Measurements from ENCODE around the gene ATP5F1B. TPM values are rescaled to one million over a fixed set of nuclear protein-coding genes. Genes with fewer than 3 reads are reported as not detected.

The ATP5F1B gene
- total and polyA plus RNA-seq, 11 donors = 1,436 to 3,502 (median 2,716) TPM

DNA sequence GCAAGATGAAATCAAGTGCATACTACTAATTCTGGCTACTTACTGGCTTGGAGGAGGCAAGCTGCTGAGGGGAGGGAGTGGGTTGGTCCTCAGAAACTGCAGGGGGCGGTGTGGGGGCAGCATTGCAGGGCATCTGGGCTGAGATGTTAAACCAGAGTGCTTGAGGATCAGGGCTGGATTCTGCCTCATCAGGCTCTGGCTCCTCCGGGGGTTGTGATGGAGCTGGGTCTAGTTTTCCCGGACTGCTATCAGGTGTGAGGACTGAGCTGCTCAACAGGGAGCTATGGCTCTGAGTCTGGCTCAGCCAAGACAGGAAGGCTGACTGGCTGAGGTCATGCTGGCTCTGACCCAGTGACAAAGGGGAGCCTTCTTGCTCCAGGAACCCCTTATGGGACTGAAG lies 44.3 kb downstream of the ATP5F1B start:
- no peak overlapping the region for H3K4me3 ChIP-seq
- H3K27me3 ChIP-seq = no peaks in the 10 kb centered on the region
- DNase-seq (peak in 4 of 5 donors; percentile 23 to 59 (median 44)), ATAC-seq (peak; percentile 57 to 77 (median 68))
- peaks cover 0 to 18% (median 10%) of the 10 kb centered on the region in 12 donors for H3K4me1 ChIP-seq
- H3K27ac ChIP-seq = peak overlapping the region in 8 of 12 donors; percentile 1 to 56 (median 24)
- intact Hi-C loops (cut with DNase I) = loop anchor here in 1 of 10 donors (5.0 kb wide), 1 partner anchor 36 kb away; no protein-coding TSS in a partner anchor
- H3K36me3 ChIP-seq = peaks cover 19 to 99% (median 97%) of the 10 kb centered on the region in 9 donors
- 25 to 42% (median 38%) methylated on average over 2 to 3 of the region's 3 CpGs for WGBS, 4 donors
- H3K9me3 ChIP-seq = no peaks in the 10 kb centered on the region
- no peak for TF ChIP-seq POLR2A (IDR thresholded peaks at IDR 0.05)
- TF ChIP-seq, protein P1, sequence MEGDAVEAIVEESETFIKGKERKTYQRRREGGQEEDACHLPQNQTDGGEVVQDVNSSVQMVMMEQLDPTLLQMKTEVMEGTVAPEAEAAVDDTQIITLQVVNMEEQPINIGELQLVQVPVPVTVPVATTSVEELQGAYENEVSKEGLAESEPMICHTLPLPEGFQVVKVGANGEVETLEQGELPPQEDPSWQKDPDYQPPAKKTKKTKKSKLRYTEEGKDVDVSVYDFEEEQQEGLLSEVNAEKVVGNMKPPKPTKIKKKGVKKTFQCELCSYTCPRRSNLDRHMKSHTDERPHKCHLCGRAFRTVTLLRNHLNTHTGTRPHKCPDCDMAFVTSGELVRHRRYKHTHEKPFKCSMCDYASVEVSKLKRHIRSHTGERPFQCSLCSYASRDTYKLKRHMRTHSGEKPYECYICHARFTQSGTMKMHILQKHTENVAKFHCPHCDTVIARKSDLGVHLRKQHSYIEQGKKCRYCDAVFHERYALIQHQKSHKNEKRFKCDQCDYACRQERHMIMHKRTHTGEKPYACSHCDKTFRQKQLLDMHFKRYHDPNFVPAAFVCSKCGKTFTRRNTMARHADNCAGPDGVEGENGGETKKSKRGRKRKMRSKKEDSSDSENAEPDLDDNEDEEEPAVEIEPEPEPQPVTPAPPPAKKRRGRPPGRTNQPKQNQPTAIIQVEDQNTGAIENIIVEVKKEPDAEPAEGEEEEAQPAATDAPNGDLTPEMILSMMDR (IDR thresholded peaks at IDR 0.05) = peak in 2 of 12 donors; percentile 9 to 18

DNA sequence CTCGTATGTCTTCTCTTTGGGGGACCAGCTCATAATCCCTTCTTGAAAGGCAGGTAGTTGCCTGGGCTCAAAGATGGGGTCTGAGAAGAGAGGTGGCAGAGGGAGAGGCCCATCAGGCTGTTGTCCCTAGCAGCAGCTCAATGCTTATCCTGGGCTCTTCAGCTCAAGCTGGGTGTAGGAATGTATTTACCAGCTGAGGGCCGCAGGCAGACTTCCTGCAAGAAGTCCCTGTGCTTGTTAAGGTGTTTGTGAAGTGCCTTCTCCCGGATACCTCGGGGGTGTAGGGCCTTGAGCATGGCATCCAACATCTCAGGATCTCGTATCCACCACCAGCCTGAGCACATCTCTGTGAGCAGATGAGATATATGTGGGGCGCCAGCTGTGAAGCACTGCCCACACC lies 45.0 kb downstream of the ATP5F1B start:
- no peak for ATAC-seq
- Histone ChIP-seq H3K27ac (peak overlapping the region in 6 of 12 donors; percentile 1 to 56 (median 25)), H3K4me3 (no peak overlapping the region), H3K36me3 (peaks cover 19 to 99% (median 94%) of the 10 kb centered on the region in 9 donors), H3K9me3 (no peaks in the 10 kb centered on the region), H3K27me3 (no peaks in the 10 kb centered on the region), H3K4me1 (peaks cover 0 to 18% (median 10%) of the 10 kb centered on the region in 12 donors)
- no peak for TF ChIP-seq POLR2A (IDR thresholded peaks at IDR 0.05)
- TF ChIP-seq, protein P1 (IDR thresholded peaks at IDR 0.05) = no peak
- 79 to 86% (median 83%) methylated on average over 5 to 6 of the region's 6 CpGs for WGBS, 4 donors
- intact Hi-C loops (cut with DNase I) = loop anchor here in 1 of 10 donors (5.0 kb wide), 1 partner anchor 37 kb away; no protein-coding TSS in a partner anchor
- DNase-seq = no peak

DNA sequence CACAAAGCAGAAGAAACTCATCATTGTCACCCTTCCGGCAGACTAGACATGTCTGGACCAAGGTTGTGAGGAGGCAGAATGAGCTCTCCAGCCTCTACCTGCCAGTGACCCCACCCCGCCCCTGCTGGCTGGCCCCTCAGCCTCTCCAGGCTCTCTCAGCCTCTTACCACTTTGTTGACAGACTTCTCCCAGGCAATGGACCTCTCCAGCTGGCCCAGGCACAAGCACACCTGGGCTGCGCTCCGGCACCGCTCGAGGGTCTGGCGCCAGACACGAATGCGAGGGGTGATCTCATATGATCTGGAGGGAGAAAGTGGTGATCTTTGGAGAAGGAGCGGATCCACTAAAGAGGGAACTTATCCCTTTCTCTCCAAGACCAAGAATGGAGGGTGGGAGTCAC lies 46.0 kb downstream of the ATP5F1B start:
- H3K4me3 ChIP-seq = no peak overlapping the region
- no peak for DNase-seq
- H3K9me3 ChIP-seq = no peaks in the 10 kb centered on the region
- no peak for ATAC-seq
- no peak overlapping the region for H3K27ac ChIP-seq
- H3K27me3 ChIP-seq = no peaks in the 10 kb centered on the region
- H3K4me1 ChIP-seq = peaks cover 0 to 18% (median 10%) of the 10 kb centered on the region in 12 donors
- intact Hi-C loops (cut with DNase I) = loop anchor here in 2 of 10 donors (5.0 kb wide), 2 partner anchors 33 to 38 kb away; partner anchors contain the start of gene BAZ2A (in 1 of the 2)
- WGBS, 4 donors = 88 to 96% (median 94%) methylated on average over 10 of the region's 10 CpGs
- H3K36me3 ChIP-seq = peaks cover 14 to 99% (median 92%) of the 10 kb centered on the region in 9 donors
- no peak for TF ChIP-seq POLR2A (IDR thresholded peaks at IDR 0.05)
- TF ChIP-seq, protein P1 (IDR thresholded peaks at IDR 0.05) = no peak

DNA sequence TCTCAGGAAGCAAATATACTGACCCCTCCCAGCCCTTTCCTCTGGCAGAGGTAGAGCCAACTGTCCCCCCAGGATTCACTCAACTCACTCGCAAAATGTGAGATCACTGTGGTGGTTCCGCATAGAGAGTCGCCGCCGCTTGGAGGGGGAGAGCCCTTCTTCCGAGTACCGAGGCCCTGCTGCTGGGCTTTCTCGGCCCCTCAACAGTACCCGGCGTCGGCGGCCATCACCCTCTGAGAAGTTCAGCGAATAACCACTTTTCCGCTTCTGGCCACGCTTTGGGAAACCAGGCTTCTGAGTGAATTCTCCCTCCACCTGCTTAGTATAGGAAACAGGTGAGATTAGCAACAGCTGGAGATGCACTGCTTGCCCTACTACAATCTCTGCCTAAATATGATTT lies 46.7 kb downstream of the ATP5F1B start:
- ATAC-seq (no peak), DNase-seq (no peak)
- H3K4me3 ChIP-seq = no peak overlapping the region
- H3K27me3 ChIP-seq = no peaks in the 10 kb centered on the region
- intact Hi-C loops (cut with DNase I) = loop anchor here in 1 of 10 donors (5.0 kb wide), 1 partner anchor 33 kb away; the partner anchor contains the start of gene BAZ2A
- H3K4me1 ChIP-seq = peaks cover 0 to 25% (median 13%) of the 10 kb centered on the region in 12 donors
- H3K36me3 ChIP-seq = peaks cover 11 to 95% (median 86%) of the 10 kb centered on the region in 9 donors
- no peaks in the 10 kb centered on the region for H3K9me3 ChIP-seq
- TF ChIP-seq, protein P1 (IDR thresholded peaks at IDR 0.05) = no peak
- TF ChIP-seq POLR2A (IDR thresholded peaks at IDR 0.05) = no peak
- no peak overlapping the region for H3K27ac ChIP-seq
- 91 to 94% (median 92%) methylated on average over 15 of the region's 15 CpGs for WGBS, 4 donors

Measured in heart left ventricle (tissue), 16 donors.